GM19397 (cell line): ENCODE results near the gene GULP1.

Source experiments
- ATAC-seq: cut with Tn5 transposase; IDR thresholded peaks from one replicate; pipeline ENCODE4 v1.9.1; 2021; ENCODE audit warnings: mild to moderate bottlenecking, moderate library complexity; ENCODE audit not compliant: unreplicated experiment

The GULP1 gene

DNA sequence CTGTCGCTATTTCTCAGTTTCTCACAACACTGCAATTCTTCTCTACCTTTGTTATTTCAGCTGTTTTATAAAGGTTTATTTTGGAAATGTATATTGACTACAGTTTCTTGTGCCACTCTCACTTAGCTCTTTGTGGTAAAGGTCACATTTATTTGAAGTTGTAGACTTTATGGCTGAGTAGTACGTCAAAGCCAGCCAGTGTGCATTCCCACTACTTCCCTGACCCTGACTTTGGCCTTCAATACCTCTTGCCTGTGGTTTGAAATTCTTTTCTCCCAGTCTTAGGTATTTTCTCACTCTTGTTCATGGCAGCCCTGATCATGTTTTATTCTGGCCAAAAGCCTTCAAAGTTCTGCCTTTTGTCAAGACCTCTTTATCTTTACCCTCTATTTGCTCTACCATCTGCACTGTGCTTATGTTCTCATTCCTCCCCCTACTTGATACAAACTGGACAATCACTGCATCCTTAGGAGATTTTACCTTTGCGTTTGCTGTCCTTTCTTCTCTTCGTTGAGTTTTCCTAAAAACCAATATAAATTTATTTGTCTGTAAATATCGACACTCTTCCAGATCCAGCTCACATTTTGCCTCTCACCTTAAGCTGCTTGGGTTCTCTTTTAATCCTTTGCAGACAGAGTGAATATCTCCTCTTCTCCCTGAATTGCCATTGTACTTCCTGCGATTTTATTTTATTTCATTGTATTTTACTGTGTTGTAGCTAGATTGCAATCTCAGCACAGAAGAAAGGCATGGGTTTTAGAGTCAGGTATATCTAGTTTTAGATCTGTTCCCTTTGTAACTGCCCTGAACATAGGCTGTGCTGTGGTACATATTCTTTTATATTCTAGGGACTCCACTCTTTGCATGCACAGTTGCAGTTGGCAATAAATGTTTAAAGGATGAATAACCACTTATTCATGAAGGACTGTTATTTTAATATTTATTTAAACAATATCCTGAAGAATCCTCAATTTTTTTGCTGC lies 31.2 kb downstream of the GULP1 start:
- ATAC-seq = no peak

DNA sequence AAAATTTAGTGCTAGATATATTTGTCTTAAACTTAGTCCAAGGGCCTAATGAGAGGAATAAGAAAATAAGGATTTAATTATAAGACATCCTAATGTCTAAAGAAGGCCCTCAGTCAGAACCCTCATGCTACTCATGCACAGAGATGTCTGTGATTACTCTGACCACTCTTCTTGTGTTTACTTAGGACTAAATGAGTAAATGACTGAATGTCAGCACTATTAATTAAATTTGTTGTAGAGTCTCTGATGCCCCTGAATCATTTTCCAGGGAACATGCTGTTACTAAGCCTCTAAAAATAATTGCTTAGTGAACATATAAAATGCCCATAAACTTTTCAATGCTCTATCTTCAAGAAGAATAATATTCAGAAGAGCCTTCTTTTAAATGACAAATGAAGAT lies 32.4 kb downstream of the GULP1 start:
- no peak for ATAC-seq

DNA sequence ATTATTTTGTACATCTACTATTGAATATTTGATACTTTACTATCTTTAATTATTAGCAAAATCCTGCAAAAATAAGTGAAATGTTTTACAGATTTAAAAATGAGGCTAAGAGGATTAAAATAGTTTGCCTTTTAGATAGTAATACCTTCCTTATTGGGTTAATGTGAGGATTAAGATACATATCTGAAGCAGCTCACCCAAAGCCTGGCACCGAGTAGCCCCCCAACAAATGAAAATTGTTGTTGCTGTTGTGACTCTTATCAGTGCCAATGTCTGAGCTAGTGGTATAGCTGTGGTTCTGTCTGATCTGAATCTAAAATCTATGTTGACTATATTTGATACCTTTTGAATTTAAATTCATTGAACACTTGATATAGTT lies 34.6 kb downstream of the GULP1 start:
- ATAC-seq = no peak

DNA sequence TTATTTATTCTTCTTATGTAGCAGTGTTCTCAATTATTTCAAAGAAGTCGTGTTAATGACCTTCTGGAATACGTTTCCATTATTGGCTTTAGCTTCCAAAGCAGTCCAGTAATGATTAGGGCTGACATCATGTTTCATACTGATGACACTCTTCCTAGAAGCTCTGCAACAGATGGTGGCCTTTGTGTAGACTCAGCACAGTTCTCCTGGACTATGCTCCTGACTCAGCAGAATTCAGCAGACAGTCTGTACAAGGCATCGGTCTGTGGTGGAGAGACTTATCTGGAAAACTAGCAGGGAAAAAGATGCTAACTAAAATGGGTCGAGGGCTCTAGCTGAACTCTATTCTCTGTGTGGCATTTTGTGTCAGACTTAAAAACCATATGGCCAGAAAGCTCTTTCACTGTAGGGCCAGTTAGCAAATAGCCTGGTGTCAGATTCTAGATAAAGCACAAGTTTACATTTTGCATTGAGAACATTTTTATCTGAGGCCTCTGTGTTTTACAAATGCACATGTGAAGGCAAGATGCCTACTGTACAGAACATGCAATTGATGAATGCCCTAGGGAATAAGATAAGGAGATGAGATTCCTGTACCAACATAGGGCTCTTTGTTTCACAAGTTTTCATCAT lies 35.1 kb downstream of the GULP1 start:
- no peak for ATAC-seq

- no peak for ATAC-seq
These were observed 36.0 kb downstream of the GULP1 start for GRCh38 chr2:188327518-188328213.

DNA sequence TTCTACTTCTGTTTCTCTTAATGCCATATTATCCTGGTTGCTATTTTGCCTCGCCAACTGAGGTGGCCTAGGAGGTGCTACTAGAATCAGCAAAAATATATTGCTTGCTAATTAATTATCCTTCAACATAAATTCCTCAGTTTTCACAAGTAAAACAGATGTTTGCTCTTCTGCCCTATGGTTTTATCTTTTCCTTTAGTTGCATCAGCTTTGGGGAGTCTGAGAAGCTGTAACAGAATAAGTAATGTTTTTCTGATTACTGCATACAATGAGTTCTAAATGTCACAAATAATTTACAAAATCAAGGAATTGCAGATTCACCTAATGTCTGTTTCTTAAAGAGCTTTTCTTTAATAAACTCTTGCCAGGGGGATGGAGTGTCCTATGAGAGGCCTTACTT lies 36.7 kb downstream of the GULP1 start:
- no peak for ATAC-seq

- ATAC-seq = no peak
These were observed 38.8 kb downstream of the GULP1 start for GRCh38 chr2:188330316-188331053.

DNA sequence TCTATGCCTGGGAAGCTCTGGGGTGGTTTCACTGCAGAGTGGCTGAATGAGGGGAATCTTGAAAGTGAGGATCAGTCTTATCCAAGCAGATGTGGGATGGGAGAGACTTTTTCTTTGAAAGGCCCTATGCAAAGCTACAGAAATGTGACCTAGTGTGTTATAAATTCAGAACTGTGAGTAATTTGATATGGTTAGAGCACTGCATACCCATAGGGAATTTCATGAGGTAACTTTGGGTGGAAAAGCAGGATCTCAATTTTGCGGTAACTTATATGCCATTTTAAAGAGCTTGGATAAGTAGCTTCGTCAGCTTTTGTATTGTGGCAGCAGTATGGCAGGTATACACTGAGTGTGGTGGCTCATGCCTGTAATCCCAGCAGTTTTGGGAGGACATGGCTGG lies 40.9 kb downstream of the GULP1 start:
- ATAC-seq = no peak

DNA sequence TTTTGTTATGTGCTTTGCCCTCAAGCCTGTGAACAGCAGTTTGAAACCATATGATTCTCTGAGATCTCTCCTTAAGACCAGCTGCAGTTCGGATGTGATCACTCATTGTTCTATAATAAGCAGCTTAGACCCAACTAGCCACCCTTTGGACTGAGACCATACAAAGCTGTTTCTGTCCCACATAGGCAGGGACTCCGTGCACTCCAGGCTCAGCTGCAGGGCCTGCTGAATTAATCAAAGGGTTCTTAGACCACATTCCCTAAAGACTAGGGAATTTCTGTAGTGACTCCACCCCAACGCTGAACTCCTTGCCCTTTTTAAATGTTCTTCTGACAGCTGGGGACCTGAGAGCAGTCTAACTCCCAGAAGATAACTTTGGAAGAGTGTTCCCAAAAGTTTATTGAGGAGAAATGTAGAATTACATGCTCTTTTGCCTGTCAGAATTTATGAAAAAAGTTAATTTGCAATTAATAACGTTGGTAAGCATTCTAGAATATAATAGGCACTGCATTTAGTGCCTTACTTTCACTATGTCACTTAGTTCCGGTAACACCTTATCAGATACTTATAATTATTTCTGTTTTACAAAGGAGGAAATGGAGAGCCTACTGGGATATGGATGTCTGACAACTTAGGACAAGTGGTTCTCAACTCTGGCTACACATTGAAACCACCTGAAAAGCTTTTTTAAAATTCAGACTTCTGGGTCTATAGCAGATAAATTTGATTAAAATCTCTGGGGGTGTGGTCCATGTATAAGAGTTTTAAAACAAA lies 42.3 kb downstream of the GULP1 start:
- ATAC-seq = no peak

DNA sequence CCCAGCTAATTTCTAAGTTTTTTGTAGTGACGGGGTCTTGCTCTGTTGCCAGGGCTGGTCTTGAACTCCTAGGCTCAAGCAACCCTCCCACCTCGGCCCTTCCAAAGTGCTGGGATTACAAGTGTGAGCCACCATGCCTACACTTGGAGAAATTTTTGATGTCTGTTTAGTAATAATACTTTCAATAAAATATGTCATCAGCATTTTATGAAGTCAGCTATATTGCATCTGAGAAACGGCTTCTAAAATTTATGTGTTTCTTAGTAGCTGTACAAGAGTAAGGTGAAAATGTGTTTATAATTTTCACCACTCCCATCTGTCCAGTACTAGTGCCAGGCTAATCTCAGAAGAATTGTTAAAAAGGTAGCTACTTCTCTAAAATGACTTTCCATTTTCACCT lies 46.8 kb downstream of the GULP1 start:
- ATAC-seq = no peak

GRCh38 chr2:188340257-188340656 lies 48.6 kb downstream of the GULP1 start:
- ATAC-seq = no peak

DNA sequence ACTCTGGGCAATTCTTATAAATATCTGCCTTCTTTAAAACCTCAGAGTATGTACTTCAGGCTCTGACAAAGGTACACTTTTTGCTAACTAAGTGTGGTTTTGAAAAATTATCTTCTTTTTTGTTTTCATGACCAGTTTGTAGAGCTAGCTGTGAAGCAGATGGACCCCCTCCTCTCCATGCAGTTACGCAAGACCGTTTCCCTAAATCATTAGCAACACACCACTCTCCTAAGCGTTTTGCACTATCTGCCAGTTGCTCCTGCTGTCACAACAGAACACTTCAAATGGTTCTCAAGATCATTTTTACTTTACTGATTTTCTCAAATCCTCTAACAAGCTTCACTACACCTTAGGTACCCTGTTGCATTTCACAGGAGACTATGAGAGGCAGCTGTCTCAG lies 53.3 kb downstream of the GULP1 start:
- ATAC-seq = no peak

DNA sequence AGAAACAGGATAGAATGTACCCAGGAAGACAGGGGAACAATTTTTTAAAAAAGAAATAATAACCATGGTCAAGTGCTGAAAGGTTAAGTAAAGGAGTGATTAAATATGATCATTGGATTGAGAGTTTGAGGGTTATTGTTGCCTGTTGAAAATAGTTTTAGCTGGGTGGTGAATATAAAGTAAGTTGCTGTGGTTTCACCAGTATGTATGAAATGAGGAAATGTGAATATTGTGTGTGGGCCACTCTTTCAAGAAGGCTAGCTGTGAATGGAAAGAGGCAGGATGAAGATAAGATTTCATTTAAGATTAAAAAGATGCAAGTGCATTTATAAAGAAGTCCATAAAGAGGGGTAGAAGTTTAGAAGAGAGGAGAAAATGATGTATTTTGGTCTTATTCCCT lies 53.8 kb downstream of the GULP1 start:
- no peak for ATAC-seq

DNA sequence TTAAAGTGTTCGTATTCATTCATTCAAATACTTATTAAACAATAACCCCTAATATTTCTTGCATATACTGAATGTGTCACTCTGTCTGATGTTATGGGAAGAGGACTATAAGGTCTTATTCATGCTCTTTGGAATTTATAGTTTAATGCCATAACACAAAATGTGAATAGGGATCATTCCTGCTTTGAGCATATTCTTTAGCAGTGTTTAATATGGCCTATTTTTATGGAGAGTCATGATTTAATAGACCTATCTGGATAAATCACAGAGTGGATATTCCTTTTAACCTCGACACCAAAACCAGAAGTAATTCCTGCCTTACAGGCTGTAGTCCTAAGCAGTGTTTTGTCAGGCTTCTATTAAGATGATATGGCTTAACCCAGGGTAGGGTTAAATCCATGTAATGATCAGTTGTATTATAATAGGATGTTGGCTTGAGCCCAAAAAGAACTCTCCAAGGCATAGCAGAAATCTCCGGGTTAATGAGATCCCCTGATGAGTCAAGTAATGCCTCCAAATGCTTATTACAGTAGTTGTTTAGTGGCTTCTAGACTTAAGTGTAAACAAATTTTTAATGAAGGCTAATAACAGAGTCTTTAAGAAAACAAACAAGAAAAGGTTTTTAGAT lies 54.3 kb downstream of the GULP1 start:
- no peak for ATAC-seq

DNA sequence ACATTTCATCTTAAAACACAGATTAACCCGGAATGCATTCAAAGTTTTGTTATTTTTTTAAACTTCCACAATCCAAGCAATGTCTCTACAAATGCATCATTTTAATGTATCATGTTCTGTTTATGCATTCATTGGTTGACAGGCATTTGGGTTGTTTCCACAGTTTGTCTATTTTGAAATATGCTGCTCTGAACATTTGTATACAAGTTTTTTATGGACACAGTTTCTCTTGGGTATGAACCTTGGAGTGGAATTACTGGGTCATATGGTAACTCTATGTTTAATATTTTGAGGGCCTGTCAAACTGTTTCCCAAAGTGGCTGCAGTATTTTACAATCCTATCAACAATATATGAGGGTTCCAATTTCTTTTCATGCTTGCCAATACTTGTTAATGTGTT lies 57.3 kb downstream of the GULP1 start:
- ATAC-seq = no peak

DNA sequence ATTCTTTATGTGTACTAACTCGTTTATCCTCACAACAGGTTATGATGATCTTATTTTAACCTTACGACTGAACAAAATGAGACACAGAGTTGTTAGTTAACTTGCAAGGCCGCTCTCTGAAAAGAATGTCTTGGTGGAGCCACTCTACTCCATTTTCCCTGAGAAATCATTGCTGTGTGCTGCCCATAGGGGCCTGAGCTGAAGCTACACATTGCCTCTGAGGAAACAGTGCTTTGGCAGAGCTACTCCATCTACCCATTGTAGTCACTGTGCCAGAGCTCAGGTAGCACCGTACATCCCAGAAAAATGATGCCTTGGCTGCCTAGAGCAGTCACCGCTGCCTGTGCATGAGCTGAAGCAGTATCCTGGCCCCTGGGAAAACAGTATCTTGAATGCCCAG lies 61.6 kb downstream of the GULP1 start:
- no peak for ATAC-seq

GRCh38 chr2:188360485-188361263 lies 69.0 kb downstream of the GULP1 start:
- no peak for ATAC-seq

DNA sequence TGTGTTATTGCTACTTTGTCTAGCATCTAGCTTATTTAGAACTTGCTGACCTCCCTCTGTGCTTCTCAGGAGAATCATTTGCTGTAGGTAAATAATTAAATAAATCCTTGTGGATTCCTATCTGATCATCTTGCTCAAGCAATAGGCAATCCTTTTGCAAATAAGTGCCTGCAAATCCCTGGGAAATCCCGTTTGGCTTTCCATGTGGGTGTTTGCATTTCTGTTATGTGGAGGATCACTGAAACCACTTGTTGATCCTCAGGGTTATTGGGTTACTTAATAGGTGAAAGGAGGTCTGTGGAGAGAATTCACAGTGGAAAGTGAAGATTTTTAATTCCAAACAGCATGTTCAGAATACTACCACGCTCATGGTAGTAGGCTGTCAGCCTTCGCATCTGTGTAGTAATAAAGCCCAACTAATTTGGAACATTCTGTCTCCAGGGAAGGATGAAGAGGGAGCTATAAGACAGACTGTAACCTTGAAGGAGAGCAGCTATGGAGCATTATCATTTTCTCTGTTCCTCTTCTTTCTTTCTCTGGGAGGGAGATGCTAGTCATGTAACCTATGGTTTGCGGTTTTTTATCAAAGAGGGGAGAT lies 72.5 kb downstream of the GULP1 start:
- no peak for ATAC-seq
